Fibroblast of skin of left quadriceps (primary cell): ENCODE results near the gene HUNK.

Experiments used
- DNase-seq, 2 experiments: peaks; one replicate each; pipeline ENCODE4 v3.0.0-alpha.2; 2013; ENCODE audit warnings: low read depth in 2 of 2

HUNK gene

GRCh38 chr21:31952828-31953227 is 80.0 kb downstream of the HUNK start:
- DNase-seq: no peak

GRCh38 chr21:31957631-31958030 is 84.8 kb downstream of the HUNK start:
- DNase-seq: no peak

GRCh38 chr21:31959881-31960280 is 87.1 kb downstream of the HUNK start:
- no peak for DNase-seq

GRCh38 chr21:31961027-31961426 is 88.2 kb downstream of the HUNK start:
- DNase-seq: no peak

- DNase-seq: no peak
Observed at GRCh38 chr21:31961704-31962103, 88.9 kb downstream of the HUNK start.

- DNase-seq: no peak
Observed at GRCh38 chr21:31964692-31965091, 91.9 kb downstream of the HUNK start.

GRCh38 chr21:31967334-31967733 is 94.5 kb downstream of the HUNK start:
- DNase-seq: no peak

GRCh38 chr21:31972622-31973021 is 99.8 kb downstream of the HUNK start:
- DNase-seq: no peak

- no peak for DNase-seq
Observed at GRCh38 chr21:31973402-31973944, 100.7 kb downstream of the HUNK start.

- no peak for DNase-seq
Observed at GRCh38 chr21:31974454-31974985, 101.7 kb downstream of the HUNK start.

GRCh38 chr21:31975491-31975890 is 102.7 kb downstream of the HUNK start:
- no peak for DNase-seq

- no peak for DNase-seq
Observed at GRCh38 chr21:31977816-31978215, 105.0 kb downstream of the HUNK start.

GRCh38 chr21:31983120-31983519 is 110.3 kb downstream of the HUNK start:
- DNase-seq: no peak

GRCh38 chr21:31983554-31983953 is 110.7 kb downstream of the HUNK start:
- DNase-seq: no peak

- no peak for DNase-seq
Observed at GRCh38 chr21:31985398-31985797, 112.6 kb downstream of the HUNK start.

GRCh38 chr21:31986035-31986856 is 113.4 kb downstream of the HUNK start:
- DNase-seq: no peak

- DNase-seq: no peak
Observed at GRCh38 chr21:31987696-31988095, 114.9 kb downstream of the HUNK start.

- peak; percentile 18 to 25 for DNase-seq
Observed at GRCh38 chr21:31988492-31989290, 115.9 kb downstream of the HUNK start.

GRCh38 chr21:31991356-31992331 is 118.8 kb downstream of the HUNK start:
- no peak for DNase-seq

- no peak for DNase-seq
Observed at GRCh38 chr21:31992391-31992790, 119.6 kb downstream of the HUNK start.
